Sigmoid colon (tissue), 4 donors: Measurements from ENCODE around the gene PDCD4.

Experiments
- EP300 ChIP-seq, 4 donors: sonication (generic); formaldehyde crosslinking; IDR thresholded peaks; one replicate each; pipeline ENCODE4 v1.6.1; 2017; ENCODE audit warnings: antibody characterized with exemption in 4 of 4
- POLR2AphosphoS5 ChIP-seq, 4 donors: sonication (generic); formaldehyde crosslinking; IDR thresholded peaks; one replicate each; pipeline ENCODE4 v1.6.1; 2017; ENCODE audit warnings: antibody characterized with exemption in 4 of 4
- TF ChIP-seq, protein P1 (sequence below), 4 experiments: fragments of 450-650 bp in 3 of 4; fragments of 200-600 bp in 1 of 4; IDR thresholded peaks; one replicate each; pipeline ENCODE4 v1.5.1; 2016 to 2019; ENCODE audit warnings: antibody characterized with exemption in 4 of 4, mild to moderate bottlenecking in 3 of 4, moderate library complexity in 2 of 4

DNA sequence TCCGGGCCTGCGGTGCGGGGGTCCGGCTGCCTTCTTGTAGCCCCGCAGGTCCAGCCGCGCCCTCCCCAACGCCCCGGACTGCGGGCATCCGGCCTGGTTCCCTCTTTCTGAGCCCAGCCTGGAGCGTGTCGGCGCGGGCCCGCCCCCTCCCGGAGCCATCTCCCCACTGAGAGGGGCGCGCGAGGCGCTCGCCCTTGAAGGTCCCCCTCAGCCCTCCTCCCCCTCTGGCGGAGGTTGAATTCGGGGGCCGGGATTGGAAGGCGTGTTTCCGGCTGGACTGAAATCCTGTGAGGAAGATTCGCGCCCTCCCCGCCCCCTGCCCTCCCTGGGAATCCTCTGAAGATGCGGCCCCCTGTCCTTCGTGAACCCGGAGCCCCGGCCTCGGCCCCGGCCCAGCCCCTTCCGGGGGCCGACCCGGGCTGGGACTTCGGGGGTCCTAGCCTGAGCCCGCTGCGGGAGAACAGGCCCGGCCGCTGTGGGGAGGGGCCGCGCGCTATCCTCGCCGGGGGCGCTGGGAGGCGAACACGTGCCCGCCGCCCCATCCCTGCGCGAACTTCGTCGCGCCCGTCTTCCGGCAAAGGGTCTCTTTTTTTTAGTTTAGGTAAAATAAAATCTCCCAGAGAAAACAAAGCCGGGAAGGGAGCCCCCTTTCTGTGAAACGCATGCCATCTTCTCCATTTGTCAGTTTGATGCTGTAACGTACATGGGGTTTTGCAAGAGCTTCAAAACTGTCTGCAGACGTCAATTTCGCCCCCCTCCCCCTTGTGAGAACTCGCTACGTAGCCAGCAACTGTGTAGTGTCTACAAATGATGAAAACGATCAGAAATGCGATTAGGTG, 636 bp downstream of the PDCD4 start:
- TF ChIP-seq, protein P1, sequence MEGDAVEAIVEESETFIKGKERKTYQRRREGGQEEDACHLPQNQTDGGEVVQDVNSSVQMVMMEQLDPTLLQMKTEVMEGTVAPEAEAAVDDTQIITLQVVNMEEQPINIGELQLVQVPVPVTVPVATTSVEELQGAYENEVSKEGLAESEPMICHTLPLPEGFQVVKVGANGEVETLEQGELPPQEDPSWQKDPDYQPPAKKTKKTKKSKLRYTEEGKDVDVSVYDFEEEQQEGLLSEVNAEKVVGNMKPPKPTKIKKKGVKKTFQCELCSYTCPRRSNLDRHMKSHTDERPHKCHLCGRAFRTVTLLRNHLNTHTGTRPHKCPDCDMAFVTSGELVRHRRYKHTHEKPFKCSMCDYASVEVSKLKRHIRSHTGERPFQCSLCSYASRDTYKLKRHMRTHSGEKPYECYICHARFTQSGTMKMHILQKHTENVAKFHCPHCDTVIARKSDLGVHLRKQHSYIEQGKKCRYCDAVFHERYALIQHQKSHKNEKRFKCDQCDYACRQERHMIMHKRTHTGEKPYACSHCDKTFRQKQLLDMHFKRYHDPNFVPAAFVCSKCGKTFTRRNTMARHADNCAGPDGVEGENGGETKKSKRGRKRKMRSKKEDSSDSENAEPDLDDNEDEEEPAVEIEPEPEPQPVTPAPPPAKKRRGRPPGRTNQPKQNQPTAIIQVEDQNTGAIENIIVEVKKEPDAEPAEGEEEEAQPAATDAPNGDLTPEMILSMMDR (IDR thresholded peaks at IDR 0.05), result no peak
- TF ChIP-seq POLR2AphosphoS5 (IDR thresholded peaks at IDR 0.05) (peak in 3 of 4 donors; percentile 16 to 73 (median 55)), EP300 (IDR thresholded peaks at IDR 0.05) (no peak)
